Keratinocyte (primary cell): ENCODE measurements around the gene MOK. TPM values are rescaled to one million over a fixed set of nuclear protein-coding genes. Genes with fewer than 3 reads are reported as not detected.

ENCODE experiments used
- DNase-seq: peaks from one replicate; pipeline ENCODE4 v3.0.0-alpha.2; 2011; ENCODE audit warnings: low read depth, missing footprints, low spot score
- FAIRE-seq: peaks from 2 replicates; lab custom pipeline; 2011; peaks lifted over from hg19 to GRCh38; lab: Jason Lieb, UNC
- H2AFZ ChIP-seq: 2 replicates; pipeline ENCODE4 v1.6.0; 2012; ENCODE audit warnings: low read length, control low read depth, inconsistent platforms; ENCODE audit not compliant: control insufficient read depth
- H3K27ac ChIP-seq: 2 replicates; pipeline ENCODE4 v1.5.1; 2011; ENCODE audit warnings: low read length; ENCODE audit not compliant: control insufficient read depth, insufficient read depth
- H3K27me3 ChIP-seq: 3 replicates; pipeline ENCODE4 v1.6.0; 2011; ENCODE audit warnings: low read length; ENCODE audit not compliant: control insufficient read depth, insufficient read depth; ENCODE audit errors: extremely low read depth
- H3K36me3 ChIP-seq, 2 experiments: 2 replicates in 1 of 2; 3 replicates in 1 of 2; pipeline ENCODE4 v1.5.1; 2011; ENCODE audit warnings: low read length in 2 of 2, mild to moderate bottlenecking in 1 of 2; ENCODE audit not compliant: control insufficient read depth in 2 of 2, insufficient read depth in 2 of 2; ENCODE audit errors: extremely low read depth in 1 of 2
- H3K4me1 ChIP-seq: 3 replicates; pipeline ENCODE4 v1.5.1; 2011; ENCODE audit warnings: low read length; ENCODE audit not compliant: control insufficient read depth, insufficient read depth; ENCODE audit errors: extremely low read depth
- H3K4me2 ChIP-seq: 3 replicates; pipeline ENCODE4 v1.6.0; 2011; ENCODE audit warnings: low read depth, low read length; ENCODE audit not compliant: control insufficient read depth, insufficient read depth; ENCODE audit errors: extremely low read depth
- H3K4me3 ChIP-seq, 3 experiments: fragments of 200-600 bp in 1 of 3; sonication (generic) in 1 of 3; 2 replicates in 2 of 3; 3 replicates in 1 of 3; pipeline ENCODE4 v1.5.1; 2011 to 2016; ENCODE audit warnings: low read length in 3 of 3, mild to moderate bottlenecking in 3 of 3, control low read depth in 2 of 3, inconsistent platforms in 1 of 3, low read depth in 1 of 3, mixed read lengths in 1 of 3, mixed run types in 1 of 3, moderate library complexity in 1 of 3; ENCODE audit not compliant: control insufficient read depth in 2 of 3, insufficient read depth in 2 of 3; ENCODE audit errors: extremely low read depth in 1 of 3
- H3K79me2 ChIP-seq: 2 replicates; pipeline ENCODE4 v1.6.0; 2012; ENCODE audit warnings: low read length; ENCODE audit not compliant: control insufficient read depth, insufficient read depth
- H3K9ac ChIP-seq: 3 replicates; pipeline ENCODE4 v1.6.0; 2011; ENCODE audit warnings: low read length; ENCODE audit not compliant: control insufficient read depth, insufficient read depth; ENCODE audit errors: extremely low read depth
- H3K9me1 ChIP-seq: 3 replicates; pipeline ENCODE4 v1.6.0; 2011; ENCODE audit warnings: low read length; ENCODE audit not compliant: control insufficient read depth, insufficient read depth; ENCODE audit errors: extremely low read depth
- H3K9me3 ChIP-seq: 2 replicates; pipeline ENCODE4 v1.5.1; 2012; ENCODE audit warnings: low read depth, low read length; ENCODE audit not compliant: control insufficient read depth
- H4K20me1 ChIP-seq: 3 replicates; pipeline ENCODE4 v1.6.0; 2011; ENCODE audit warnings: low read length; ENCODE audit not compliant: control insufficient read depth, insufficient read depth; ENCODE audit errors: extremely low read depth
- EZH2 ChIP-seq: IDR thresholded peaks from one replicate; pipeline ENCODE4 v1.6.1; 2012; ENCODE audit warnings: inconsistent platforms, mild to moderate bottlenecking, low read length, moderate library complexity
- dilution Hi-C: fragments of 300-500 bp; cut with MboI; formaldehyde crosslinking; loops from one replicate; pipeline ENCODE4 v1.7.0; 2020; ENCODE audit warnings: low sequenced_read_pairs; ENCODE audit not compliant: extremely low pct_ligation_motif_present
- polyA plus RNA-seq, 5 experiments: library from polyadenylated mRNA; depleted of rRNA in 3 of 5; stranded (reverse) in 3 of 5; stranded (forward) in 1 of 5; unstranded in 1 of 5; fragments of >200 nt; gene quantifications; 1 replicate in 1 of 5; 2 replicates in 3 of 5; 3 replicates in 1 of 5; pipeline versions ENCODE4 v1.2.1 to v1.2.3, GENCODE V29; 2011 to 2012; ENCODE audit warnings: missing spikeins in 2 of 5, low read depth in 1 of 5, low replicate concordance in 1 of 5
- TF ChIP-seq, protein P1 (sequence below), 3 experiments: IDR thresholded peaks in 1 of 3; conservative IDR thresholded peaks in 1 of 3; optimal IDR thresholded peaks in 1 of 3; 2 replicates in 2 of 3; 3 replicates in 1 of 3; pipeline versions ENCODE3 to v1.5.1; 2011; ENCODE audit warnings: low read length in 3 of 3, mild to moderate bottlenecking in 3 of 3, moderate library complexity in 2 of 3, control low read depth in 1 of 3, inconsistent platforms in 1 of 3; ENCODE audit not compliant: insufficient read depth in 2 of 3; ENCODE audit errors: extremely low read depth in 1 of 3

MOK gene
- polyA plus RNA-seq, 1 donor (not counting 4 experiments of a cell fraction or from before 2014, with no cell fraction given) = 38.1 TPM

- dilution Hi-C loops = no loop called here
- no peak overlapping the region for H3K9ac ChIP-seq
- H3K4me1 ChIP-seq = peaks cover 18% of the 10 kb centered on the region
- H3K27ac ChIP-seq = peak overlapping the region; percentile 45
- DNase-seq (no peak), FAIRE-seq (no peak)
- no peak overlapping the region for H3K4me3 ChIP-seq
- no peaks in the 10 kb centered on the region for H4K20me1 ChIP-seq
- no peaks in the 10 kb centered on the region for H3K27me3 ChIP-seq
- H3K36me3 ChIP-seq = no peaks in the 10 kb centered on the region
- no peak overlapping the region for H2AFZ ChIP-seq
- H3K9me3 ChIP-seq = no peaks in the 10 kb centered on the region
- TF ChIP-seq EZH2 = no peak
- TF ChIP-seq, protein P1, sequence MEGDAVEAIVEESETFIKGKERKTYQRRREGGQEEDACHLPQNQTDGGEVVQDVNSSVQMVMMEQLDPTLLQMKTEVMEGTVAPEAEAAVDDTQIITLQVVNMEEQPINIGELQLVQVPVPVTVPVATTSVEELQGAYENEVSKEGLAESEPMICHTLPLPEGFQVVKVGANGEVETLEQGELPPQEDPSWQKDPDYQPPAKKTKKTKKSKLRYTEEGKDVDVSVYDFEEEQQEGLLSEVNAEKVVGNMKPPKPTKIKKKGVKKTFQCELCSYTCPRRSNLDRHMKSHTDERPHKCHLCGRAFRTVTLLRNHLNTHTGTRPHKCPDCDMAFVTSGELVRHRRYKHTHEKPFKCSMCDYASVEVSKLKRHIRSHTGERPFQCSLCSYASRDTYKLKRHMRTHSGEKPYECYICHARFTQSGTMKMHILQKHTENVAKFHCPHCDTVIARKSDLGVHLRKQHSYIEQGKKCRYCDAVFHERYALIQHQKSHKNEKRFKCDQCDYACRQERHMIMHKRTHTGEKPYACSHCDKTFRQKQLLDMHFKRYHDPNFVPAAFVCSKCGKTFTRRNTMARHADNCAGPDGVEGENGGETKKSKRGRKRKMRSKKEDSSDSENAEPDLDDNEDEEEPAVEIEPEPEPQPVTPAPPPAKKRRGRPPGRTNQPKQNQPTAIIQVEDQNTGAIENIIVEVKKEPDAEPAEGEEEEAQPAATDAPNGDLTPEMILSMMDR (optimal IDR thresholded peaks at IDR 0.05 in 1 of 3, IDR thresholded peaks at IDR 0.05 in 1 of 3, conservative IDR thresholded peaks at IDR 0.05 in 1 of 3; ENCODE audit: extremely low read depth in 1 of 3, insufficient read depth in 2 of 3, low read length in 3 of 3) = no peak
- no peaks in the 10 kb centered on the region for H3K9me1 ChIP-seq
- H3K4me2 ChIP-seq = no peak overlapping the region
- H3K79me2 ChIP-seq = no peaks in the 10 kb centered on the region
These were observed 32.6 kb downstream of the MOK start for GRCh38 chr14:102272392-102272791.

DNA sequence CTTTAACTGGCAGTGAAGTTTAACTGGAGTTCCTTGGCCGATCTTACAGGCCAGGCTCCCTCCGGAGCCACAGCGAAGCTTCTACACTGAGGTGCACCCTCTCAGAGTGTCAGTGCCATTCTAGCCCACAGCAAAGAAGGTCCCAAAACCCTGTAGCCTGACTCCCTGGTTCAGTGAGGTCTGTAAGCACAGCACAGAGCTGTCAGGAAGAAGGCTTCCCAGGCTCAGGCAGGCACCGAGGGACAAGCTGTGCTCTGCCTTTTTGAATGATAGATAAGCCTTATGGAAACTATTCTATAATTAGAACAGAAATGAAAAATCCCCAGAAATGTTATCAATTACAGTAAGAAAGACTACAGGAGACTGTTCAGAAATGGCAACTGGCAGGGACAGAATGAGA lies 40.2 kb downstream of the MOK start:
- Histone ChIP-seq H3K9me1 (no peaks in the 10 kb centered on the region), H2AFZ (peak overlapping the region; percentile 51), H3K27me3 (no peaks in the 10 kb centered on the region), H3K4me3 (no peak overlapping the region), H3K4me1 (peaks cover 34% of the 10 kb centered on the region), H3K9me3 (no peaks in the 10 kb centered on the region), H3K79me2 (no peaks in the 10 kb centered on the region), H3K9ac (peak overlapping the region; percentile 53), H4K20me1 (no peaks in the 10 kb centered on the region), H3K4me2 (peak overlapping the region; percentile 34), H3K27ac (peak overlapping the region; percentile 76), H3K36me3 (no peaks in the 10 kb centered on the region)
- dilution Hi-C loops = no loop called here
- no peak for DNase-seq
- TF ChIP-seq, protein P1 (optimal IDR thresholded peaks at IDR 0.05 in 1 of 3, IDR thresholded peaks at IDR 0.05 in 1 of 3, conservative IDR thresholded peaks at IDR 0.05 in 1 of 3; ENCODE audit: extremely low read depth in 1 of 3, insufficient read depth in 2 of 3, low read length in 3 of 3) = no peak
- FAIRE-seq = peak; percentile 67
